DOHH2 (cell line): ENCODE results near the gene PMF1.

ENCODE experiments used
- CTCF ChIP-seq: fragments of 200-600 bp; sonication (generic); IDR thresholded peaks from one replicate; pipeline ENCODE4 v1.5.1; 2014; ENCODE audit warnings: antibody characterized with exemption, mild to moderate bottlenecking, low read depth, low read length; ENCODE audit not compliant: poor library complexity, severe bottlenecking
- EZH2phosphoT487 ChIP-seq: fragments of 200-600 bp; sonication (generic); IDR thresholded peaks from 2 replicates; pipeline ENCODE4 v1.6.1; 2017; ENCODE audit warnings: borderline replicate concordance, mild to moderate bottlenecking, antibody characterized with exemption, low read length, moderate library complexity, mixed read lengths

- TF ChIP-seq CTCF (no peak), EZH2phosphoT487 (no peak)
These were observed 39.9 kb upstream of the PMF1 start for GRCh38 chr1:156172696-156173470.
